Fibroblast of gingiva (primary cell): ENCODE results near the gene ZNF653.

ENCODE experiments used
- DNase-seq: peaks from one replicate; pipeline ENCODE4 v3.0.0-alpha.2; 2011; ENCODE audit warnings: low read depth

Gene ZNF653

GRCh38 chr19:11519138-11519537 is 13.5 kb upstream of the ZNF653 start:
- no peak for DNase-seq

DNA sequence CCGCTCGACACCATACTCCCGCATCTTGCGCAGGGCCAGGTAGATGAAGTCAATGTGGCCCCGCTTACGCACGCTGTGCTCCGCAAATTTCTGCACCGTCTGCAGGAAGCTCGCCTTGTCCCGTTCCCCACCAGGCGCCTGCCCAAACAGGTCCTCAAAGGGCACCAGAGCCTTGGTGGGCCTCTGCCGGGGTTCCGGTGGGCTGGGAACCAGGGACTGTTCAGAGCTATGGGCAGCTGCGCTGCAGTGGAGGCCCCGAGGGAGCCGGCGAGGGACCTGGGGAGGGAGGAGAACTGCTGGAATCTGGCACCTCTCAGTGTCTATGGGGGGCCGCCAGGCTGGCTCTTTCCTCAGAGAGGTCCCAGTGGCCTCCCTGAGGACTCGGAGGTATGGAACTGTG is 8.3 kb upstream of the ZNF653 start:
- no peak for DNase-seq

GRCh38 chr19:11510444-11510843 is 4.8 kb upstream of the ZNF653 start:
- no peak for DNase-seq

- DNase-seq: no peak
Measured at GRCh38 chr19:11507370-11508078, 1.9 kb upstream of the ZNF653 start.

- no peak for DNase-seq
Measured at GRCh38 chr19:11506967-11507366, 1.3 kb upstream of the ZNF653 start.

- DNase-seq: no peak
Measured at GRCh38 chr19:11506101-11506555, 489 bp upstream of the ZNF653 start.

- peak; percentile 95 for DNase-seq
Measured at GRCh38 chr19:11505032-11505503, 571 bp downstream of the ZNF653 start.

DNA sequence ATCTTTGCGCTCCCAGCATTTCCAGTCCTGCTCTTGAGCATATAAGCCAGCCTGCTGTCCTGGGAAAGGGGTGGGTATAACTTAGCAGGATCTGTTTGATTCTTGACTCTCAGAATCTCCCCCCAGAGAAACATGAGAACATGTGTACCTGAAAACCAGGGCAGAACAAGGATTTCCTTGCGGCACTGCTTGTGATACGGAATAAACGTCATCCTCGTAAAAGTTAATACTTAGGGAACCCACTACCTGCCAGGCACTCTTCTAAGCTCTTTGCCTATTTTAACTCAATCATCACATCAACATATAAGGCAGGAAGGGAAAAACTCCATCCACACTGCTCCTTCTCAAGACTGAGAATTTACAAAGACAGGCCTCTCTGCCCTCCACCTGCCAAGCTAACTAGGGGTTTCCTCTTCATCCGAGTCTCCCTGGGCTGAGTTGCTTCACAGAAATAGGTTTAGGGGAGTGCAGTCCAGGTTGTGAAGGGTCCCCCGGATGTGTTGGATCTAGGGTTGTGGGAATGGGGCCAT is 1.1 kb downstream of the ZNF653 start:
- no peak for DNase-seq

DNA sequence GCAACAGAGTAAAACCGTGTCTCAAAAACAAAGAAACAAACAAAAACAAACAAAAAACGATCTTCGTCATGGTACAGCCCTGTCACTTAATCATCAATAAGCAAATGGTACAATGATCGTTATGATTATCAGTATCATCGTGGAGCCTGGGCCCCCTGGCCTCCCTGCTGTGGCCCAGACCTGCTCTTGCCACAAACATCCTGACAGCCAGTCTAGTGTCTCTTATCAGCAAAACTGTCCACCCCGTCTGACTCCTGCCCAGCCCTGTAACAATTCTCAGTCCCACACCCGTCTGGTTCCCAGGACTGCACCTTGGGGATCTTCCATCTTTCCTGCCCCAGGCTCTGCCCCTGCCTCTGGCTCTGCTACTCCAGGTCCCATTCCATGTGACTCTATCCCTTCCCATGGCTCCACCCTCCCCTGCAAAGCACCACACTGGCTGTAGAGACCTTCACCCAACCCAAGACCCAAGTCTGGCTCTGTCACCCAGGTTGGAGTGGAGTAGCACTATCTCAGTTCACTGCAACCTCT is 5.7 kb downstream of the ZNF653 start:
- DNase-seq: no peak

GRCh38 chr19:11499220-11499726 is 6.4 kb downstream of the ZNF653 start:
- no peak for DNase-seq

DNA sequence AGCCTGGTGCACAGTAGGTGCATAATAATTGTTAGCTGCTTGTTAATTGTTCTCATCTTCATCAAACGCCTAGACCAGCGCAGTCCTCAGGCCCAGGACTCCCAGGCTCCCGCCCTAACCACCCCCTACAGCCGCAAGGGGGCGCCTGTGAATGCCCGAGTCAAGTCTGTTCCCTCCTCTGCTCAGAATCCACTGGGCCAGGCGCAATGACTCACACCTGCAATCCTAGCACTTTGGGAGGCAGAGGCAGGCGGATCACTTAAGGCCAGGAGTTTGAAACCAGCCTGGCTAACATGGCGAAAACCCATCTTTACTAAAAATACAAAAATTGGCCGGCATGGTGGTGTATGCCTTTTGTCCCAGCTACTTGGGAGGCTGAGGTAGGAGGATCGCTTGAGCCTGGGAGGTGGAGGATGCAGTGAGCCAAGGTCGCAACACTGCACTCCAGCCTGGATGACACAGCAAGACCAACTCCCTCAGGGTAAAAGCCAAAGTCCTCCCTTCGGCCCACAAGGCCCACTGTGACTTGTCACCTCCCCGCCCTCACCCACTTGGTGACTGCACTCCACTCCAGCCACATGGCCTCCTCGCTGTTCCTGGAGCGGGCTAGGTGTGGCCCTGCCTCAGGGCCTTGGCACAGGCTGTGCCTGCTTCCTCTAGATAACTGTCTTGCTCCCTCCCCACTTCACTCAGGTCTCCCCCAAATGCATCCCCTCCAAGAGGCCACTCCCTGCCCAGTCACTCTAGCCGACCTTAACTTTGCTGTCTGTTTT is 9.1 kb downstream of the ZNF653 start:
- peak; percentile 71 for DNase-seq

- DNase-seq: no peak
Measured at GRCh38 chr19:11495885-11496284, 9.8 kb downstream of the ZNF653 start.

- no peak for DNase-seq
Measured at GRCh38 chr19:11495481-11495880, 10.2 kb downstream of the ZNF653 start.

GRCh38 chr19:11494634-11495285 is 10.9 kb downstream of the ZNF653 start:
- no peak for DNase-seq

DNA sequence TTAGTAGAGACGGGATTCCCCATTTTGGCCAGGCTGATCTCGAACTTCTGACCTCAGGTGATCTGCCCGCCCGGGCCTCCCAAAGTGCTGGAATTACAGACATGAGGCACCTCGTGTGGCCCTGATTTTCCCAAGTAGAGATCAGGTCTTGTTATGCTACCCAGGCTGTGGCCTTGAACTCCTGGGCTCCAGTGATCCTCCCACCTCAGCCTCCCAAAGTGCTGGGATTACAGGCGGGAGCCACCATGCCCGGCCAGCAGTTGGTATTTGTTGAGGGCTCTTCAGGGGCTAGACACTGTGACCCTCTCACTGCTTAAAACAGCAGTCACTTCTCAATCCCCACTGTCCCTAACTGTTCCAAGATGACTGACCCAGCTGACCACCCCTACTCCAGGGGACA is 16.3 kb downstream of the ZNF653 start:
- DNase-seq: no peak

DNA sequence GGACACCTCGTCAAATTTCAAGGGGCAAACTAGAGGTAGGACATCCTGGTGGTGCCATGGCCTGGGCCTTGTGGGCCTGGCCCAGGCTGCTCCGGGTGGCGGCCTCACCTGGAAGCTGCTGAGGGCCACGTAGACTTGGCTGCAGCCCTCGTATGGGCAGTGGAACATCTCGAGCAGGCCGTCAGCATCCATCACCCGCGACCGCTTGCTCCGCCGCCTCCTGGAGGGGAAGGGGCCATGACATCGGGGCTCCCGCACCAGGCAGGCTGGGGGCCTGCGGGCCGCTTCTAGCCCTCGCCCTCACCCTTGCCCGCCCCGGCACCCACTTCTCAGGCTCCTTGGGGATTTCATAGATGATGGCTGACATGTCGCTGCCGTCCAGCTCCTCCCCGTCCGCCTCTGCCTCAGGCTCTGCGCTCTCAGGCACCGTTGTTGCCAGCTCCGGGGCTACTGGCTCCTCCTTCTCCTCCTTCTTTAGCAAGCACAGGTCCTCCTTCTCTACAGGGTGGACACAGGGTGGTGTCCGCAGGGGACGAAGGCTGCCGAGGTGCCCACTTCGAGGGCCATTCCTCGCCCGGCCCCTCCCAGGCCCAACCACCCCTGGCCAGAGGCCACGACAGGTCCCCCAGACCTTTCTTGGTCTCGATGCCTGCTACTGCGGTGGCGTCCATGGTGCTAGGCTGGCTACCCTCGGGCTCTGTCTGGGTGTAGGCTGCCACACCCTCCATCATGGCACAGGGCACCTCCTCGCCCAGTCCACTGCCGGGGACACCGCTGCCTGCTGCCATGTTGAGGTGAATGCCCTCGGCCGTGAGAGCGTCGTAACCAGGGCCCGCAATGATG is 18.8 kb downstream of the ZNF653 start:
- no peak for DNase-seq

DNA sequence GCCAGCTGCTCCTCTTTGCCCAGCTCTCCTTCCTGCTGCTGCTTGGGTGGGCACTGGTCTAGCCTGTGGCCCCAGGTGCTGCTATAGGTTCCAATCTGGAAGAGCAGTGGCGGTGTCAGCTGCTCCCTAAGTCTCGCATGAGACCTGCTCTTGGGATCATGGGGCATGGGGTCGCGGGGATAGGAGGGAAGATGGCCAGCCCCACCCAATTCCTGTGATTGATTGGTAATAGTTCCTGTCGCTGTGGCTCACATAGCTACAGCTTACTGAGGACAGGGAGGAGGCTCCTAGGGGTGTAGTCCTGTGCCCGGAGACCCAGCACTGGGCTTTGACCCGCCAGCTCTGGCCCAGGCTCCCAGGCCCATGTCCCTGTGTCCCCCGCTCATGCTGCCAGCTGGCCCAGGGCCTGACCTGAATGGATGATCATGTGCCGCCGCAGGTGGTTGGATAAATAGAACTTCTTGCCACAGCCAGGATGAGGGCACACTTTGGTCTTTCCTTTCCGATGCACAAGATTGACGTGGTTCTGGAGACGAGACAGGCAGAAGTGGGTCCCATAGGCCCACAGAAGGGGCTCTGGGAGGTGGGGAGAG is 20.3 kb downstream of the ZNF653 start:
- no peak for DNase-seq

GRCh38 chr19:11483366-11484111 is 22.1 kb downstream of the ZNF653 start:
- DNase-seq: no peak

DNA sequence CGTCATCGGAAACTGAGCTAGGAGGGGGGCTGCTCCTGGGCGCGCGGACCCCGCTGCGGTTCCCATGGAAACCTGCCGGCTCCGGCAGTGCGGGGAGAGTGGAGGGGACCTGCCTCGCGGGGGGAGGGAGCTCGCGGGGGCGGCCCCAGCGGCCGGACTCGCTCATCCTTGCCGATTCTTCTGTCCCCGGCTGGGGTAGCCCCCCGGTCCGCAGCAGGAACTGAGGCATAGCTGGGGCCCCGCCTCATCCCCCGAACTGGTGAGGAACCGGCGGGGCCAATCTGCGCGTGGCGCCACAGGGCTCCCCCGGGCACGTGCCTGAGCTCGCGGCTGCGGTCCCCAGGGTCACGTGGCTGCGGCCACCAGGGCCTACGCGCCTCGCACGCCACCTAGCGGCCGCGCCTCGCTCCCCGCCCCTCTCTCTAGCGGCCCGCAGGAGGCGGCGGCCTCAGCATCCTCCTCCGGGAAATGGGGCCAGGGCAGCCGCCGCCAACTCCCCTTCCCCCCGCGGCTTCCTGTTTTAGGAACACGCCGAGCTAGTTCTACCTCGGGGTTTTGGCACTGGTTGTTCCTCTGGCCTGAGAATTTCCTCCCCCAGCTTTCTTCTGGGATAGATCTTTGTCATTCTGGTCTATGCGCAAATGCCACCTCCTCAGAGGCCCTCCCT is 23.1 kb downstream of the ZNF653 start:
- DNase-seq: peak; percentile 70
